Tongue (tissue), 2 donors: ENCODE results near the gene NEAT1. TPM values are rescaled to one million over a fixed set of nuclear protein-coding genes. Genes with fewer than 3 reads are reported as not detected.
"Not testable (repeated sequence)": the region's sequence is repeated elsewhere in the genome, so short reads cannot be mapped to it uniquely, and the experiment has no call there.

Source experiments
- DNase-seq: peaks from one replicate; pipeline ENCODE4 v3.0.0-alpha.2; 2015
- total RNA-seq: library from RNA; depleted of rRNA; stranded (reverse); fragments of >200 nt; gene quantifications from one replicate; pipeline ENCODE4 v1.2.3, GENCODE V29; 2014

NEAT1 gene
- total RNA-seq, 1 donor from 2014 or later, result 196 TPM

DNA sequence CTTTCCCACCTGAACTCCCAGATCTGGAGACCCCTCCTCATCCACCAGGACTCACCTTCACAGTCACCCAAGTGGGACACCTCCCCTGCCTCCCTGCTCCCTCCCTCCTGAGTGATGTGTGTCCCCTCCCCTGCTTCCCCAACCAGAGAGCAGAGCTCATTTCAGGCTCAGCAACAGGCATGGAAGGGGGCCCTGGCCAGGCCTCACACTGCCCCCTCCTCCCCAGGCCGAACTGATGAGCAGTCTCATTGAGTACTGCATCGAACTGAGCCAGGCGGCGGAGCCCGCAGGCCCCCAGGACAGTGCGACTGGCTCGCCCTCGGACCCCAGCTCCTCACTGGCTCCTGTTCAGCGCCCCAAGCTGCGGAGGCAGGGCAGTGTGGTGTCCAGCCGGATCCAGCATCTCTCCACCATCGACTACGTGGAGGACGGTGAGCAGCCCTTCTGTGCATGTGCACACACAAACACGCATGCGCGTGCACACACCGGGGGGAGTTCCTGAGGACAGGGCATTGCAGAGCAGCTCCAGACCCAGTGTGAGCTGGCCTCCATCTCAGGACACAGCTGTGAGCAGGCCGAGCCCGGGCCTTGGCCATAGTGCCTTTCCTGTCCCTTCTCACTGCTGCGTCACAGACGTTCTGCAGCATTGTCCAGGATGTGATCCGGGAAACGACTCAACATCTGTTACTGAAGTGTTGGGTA is 17.8 kb upstream of the NEAT1 start:
- DNase-seq, result no peak

DNA sequence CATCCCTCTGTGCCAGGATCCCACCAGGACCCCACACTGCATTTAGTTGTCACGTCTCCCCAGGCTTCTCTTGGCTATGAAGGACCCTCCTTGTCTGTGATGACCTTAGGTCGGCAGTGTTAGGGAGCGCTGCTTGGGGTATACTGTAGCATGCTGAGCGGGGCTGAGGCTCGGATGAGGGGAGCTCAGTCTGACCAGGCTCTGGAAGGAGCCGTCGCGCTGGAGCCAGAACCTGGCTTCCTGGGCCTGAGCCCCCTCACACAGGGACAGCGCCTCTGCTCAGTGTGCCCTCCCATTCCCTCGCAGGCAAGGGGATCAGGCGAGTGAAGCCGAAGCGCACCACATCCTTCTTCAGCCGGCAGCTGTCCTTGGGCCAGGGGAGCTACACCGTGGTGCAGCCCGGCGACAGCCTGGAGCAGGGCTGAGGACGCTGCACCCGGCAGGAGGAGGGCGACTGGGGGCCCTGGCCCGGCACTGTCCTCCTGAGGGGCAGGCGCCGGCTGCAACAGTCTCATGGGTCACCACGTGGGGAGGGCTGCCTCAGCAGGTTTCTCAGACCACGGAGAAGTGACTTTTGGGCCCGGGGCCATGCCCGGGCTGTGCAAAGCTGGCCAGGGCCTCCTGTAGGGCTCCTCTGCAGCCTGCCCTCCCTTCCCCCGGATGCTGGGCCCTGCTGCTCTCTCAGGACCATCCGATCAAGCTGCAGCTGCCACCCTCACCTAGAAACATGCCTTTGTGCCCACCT is 11.5 kb upstream of the NEAT1 start:
- no peak for DNase-seq

DNA sequence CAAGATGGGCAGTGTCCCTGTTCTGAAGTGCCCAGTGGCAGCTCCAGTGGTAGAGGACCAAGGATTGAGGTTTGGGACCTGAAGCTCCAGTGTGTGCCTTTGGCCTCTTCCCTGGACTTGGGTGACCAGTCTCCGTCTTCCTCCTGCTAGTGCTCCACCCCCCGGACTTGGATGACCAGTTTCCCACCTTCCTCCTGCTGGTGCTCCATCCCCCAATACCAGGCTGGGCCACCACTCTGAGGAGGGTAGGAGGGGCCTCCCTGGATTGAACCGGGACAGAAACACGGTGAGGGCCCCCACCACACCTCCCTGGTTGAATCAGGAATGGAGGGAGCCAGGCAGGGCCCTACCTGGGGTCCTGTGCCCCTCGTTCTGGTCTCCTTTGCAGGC is 10.9 kb upstream of the NEAT1 start:
- no peak for DNase-seq

DNA sequence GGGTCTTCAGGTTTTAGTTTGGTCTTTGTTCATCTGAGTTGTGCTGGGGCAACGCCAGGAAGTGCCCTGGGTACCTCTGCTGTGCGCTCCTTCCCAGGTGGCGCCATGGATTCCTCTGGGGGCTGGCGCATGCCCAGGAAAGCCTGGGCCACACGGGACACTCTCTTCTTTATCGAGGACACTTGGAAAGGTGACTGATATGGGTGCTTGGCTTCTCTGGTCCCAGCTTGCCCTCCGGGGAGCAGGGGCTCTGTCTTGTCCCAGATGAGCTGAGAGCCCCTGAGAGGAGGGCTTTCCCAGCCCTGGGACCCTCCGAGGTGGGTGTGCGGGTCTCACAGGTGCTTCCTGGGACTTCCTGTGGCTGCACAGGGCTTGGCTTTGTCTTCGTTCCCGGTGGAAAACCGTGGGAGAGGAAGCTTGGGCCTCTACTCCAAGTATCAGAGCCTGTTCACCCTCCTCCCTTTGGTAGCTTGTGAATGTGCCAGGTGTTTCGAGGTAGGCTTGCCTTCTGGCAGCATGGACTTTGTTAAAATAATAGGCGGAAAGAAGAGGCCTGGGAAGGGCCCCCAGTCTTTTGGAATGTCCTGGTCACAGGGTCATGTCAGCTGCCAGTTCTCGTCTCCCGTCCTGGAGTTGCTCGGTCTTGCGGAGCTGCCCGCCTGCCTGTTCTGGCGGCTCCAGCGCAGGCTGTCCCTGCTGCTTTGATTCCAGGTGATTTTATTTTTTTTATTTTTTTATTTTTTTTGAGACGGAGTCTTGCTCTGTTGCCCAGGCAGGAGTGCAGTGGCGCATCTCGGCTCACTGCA is 10.1 kb upstream of the NEAT1 start:
- no peak for DNase-seq

DNA sequence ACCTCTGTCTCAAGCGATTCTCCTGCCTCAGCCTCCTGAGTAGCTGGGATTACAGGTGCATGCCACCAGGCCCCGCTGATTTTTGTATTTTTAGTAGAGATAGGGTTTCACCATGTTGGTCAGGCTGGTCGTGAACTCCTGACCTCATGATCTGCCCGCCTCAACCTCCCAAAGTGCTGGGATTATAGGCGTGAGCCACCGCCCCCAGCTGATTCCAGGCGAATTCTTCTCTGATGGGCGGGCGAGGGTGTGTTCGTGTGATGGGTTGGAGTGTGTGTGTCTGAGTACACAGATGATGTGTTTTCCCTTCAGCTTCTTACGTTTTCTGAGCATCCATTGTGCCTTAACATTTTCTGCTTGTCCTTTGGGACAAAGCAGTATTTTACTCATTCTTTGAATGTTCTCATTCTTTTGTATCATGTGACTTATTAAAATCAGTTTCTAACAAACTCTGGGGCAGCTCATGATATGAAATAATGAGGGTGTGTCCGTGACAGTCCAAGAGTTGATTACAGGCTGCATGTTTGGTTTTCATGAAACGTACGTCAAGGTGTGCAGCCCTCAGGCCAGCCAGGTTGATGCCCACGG is 9.4 kb upstream of the NEAT1 start:
- DNase-seq, result not testable (repeated sequence)

DNA sequence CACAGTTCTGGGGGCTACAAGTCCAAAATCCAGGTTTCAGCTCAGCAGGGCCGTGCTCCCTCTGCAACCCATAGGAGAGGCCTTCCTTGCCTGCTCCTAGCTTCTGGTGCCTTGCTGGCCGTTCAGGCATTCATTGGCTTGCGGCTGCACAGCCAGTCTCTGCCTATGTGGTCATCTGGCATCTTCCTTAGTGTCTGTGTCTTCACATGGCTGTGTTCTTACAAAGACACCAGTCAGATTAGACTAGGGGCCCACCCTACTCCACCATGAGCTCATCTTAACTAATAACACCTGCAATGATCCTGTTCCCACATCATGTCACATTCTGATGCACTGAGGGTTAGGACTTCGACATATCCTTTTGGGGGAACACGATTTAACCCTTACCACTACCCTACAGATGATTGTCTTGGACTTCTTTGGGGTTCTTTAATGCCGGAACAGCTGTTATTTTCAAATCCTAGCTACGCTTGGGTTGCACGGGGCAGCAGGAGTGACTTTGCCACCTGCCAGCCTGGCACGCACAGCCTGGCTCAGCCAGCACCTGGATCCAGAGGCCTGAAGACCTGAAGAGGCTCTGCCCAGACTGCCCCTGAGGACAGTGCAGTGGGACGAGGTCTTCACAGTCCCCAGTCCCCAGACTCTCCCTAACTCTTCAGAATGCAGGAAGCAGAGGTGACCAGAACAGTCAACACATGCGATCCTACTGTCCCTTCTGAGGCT is 7.7 kb upstream of the NEAT1 start:
- DNase-seq, result no peak

DNA sequence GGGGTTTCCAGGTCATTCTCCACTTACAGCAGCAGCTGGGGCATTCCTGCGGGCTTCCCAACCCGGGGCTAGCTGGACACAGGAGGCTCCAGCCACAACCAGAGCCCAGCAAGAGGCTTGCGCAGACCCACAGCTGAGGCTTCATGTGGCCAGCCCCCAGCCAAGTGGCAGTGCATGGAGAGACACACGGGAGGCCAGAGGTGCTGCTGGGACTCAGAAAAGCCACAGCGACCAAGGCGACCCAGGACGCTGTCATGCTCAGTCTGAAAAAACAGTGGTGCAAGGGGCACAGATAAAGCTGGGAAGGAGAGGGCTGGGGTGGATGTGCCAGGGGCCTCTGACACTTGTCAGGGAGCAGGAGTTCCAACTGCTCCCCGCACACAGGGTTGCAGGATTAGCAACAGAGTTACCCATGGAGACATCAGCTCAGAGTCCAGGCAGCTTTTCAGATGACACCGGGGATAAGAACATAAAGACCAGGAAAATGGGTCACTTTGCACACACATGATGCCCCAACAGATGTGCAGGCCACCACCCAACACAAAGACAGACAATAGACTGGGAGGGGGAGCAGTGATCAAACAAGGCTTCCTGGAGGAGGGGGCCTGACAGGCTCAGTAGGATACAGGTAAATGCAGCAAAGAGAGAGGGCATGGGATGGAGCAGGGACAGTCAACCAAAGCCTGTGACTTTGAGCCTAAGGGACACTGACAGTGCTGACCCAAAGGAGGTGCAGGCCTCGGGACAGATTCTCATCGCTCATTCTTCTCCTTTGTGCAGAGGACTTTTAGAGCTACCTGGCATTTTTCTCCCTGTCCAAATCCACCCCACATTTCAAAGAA is 6.9 kb upstream of the NEAT1 start:
- no peak for DNase-seq

DNA sequence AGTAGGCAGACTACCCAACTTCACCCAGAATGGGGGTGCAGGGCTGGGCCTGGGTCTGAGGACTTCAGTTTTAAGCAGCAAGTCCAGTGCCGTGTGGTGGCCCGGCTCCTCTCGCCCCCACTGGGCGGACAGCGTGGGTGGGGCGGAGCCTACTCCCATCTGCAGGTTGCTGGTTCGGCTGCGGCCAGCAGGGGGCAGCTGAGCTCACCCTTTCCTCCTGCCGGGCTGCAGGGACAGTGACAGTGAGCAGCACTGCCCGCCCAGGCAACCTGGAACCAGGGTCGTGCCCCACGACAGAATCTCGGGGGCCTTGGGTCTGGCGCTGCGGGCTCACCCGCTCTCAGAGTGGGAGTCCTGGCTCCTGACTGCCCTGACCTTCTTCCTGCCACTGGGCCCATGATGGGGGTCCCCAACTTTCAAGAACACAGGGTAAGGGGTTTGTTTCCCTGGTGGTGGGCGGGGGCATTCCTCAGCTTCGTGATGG is 6.2 kb upstream of the NEAT1 start:
- DNase-seq, result peak; percentile 94

DNA sequence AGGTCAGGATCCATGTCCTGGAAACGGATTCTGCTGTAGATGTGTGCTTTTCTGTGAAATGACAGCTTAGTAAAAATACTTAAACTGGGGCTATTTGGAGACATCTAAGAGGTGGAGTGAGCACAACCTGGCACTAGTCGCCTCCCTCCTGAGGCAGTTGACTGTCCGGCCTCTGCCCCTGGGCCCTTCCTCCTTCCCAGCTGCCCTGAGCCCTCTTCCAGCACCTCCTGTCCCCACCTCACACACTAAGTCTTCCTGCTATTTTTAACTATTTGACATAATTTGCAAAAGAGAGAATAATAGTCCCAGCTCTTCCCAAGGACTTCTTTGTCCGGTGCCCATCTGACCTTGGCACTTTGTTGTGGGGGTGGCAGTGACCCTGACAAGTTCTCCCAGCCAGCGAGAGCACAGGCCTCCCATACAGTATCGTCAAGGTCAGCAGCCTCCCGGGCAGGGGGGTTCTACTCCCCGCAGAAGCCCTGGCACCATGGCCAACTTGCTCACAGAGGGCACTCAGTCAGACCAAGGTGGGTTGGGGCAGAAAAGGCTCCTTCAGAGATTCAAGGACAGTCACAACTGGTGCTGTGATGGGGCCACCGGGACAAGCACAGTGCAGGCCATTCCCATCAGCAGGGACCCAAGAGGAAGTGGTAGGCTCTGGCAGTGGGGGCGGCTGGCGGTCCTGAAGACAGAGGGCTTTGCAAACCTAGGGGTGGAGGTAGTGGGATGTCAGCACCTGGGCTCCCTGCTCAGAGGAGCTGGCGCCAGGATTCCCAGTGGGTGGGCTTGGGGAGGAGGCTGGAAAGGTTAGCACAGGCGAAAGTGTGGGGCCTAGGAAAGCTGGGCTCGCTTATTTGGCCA is 5.5 kb upstream of the NEAT1 start:
- peak; percentile 18 for DNase-seq

DNA sequence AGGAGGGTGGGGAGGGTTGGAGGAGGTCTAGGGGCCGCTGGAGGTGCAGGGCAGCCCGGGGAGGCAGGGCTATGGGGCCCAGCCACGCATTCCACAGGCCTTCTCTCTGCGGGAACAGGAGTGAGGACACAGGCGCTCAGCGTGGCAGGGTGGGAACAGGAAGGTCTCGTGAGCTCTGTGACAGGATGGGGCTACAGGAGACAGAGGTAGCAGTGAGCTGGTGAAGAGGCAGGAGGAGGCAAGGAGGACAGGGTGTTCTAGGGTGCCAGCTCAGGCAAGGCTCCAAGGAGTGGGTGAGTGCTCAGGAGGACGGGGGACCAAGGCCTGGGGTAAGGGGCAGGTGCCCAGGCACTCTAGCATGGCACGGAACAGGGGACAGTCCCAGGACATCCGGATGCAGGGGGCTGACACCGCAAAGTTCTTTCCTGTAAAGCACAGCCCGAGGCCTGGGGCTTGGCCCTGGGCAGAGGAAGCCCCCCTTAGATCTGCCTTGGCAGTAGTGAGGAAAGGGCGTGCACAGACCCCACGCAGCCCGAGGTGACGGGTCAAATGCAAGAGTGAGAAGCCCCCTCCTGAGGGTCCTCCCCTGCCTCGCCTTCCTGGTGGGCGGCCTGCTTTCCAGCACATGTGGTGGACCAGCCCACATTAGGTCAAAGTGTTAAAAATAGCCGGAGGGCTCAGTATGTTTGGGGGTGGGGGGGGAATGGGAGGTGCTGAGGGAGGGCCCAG is 4.7 kb upstream of the NEAT1 start:
- DNase-seq, result peak; percentile 74

DNA sequence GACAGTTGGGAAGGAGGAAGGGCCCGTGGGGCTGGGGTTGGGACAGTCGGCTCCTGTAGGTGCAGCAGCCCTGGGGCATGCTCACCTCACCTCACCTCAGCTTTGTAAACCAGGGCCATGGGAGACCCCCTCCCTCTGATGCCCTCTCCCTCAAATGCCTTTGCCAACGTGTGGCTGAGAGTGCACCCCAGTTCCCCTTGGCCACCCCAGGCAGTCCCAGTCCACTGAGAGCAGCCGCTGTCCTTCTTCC is 4.2 kb upstream of the NEAT1 start:
- DNase-seq, result no peak

DNA sequence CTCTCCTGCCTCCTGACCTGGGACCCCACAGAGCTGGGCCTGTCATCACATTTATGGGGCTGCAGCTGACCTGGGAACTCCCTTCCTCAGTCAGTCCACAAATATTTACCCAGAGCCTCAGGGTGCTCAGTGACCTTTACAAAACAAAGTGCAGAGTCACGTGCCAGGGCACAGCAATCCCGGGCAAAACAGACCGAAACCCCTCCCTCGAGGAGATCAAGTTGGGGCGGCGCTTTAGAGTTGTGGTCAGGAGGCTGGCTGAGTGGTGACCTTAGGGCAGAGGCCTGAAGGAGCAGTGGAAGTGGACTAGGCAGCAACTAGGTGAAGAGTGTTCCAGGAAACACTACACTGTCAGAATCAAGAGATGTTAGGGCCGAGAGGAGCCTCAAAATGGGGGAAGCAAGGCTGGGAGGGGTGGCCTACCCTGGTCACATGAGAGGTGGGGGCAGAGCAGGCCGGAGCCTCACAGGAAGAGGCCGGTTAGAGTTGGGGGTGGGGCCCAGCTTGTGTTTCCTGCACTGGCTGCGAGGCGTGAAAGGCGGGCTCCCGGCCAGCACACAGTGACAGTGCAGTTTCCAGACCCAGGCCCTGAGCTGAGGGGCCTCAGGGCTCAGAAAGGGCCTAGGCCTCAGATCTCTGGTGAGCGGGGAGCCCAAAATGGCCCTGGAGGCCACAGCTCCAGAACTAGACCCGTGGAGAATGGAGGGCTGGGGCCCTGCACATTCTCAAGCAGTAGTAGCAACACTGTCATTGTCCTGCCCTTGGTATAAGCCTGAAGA is 3.7 kb upstream of the NEAT1 start:
- DNase-seq, result peak; percentile 98

DNA sequence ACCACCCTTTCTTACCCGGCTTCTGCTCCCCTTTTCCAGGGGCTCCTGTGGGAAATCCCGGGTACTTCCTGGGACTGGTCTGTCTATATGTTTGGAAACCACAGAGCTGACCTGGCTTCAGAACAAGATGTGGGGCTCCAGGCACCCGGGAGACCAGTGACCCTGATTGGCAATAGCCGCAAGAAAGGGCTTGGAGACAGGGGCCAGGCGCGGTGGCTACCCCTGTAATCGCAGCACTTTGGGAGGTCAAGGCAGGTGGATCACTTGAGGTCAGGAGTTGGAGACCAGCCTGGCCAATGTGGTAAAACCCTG is 3.2 kb upstream of the NEAT1 start:
- no peak for DNase-seq

DNA sequence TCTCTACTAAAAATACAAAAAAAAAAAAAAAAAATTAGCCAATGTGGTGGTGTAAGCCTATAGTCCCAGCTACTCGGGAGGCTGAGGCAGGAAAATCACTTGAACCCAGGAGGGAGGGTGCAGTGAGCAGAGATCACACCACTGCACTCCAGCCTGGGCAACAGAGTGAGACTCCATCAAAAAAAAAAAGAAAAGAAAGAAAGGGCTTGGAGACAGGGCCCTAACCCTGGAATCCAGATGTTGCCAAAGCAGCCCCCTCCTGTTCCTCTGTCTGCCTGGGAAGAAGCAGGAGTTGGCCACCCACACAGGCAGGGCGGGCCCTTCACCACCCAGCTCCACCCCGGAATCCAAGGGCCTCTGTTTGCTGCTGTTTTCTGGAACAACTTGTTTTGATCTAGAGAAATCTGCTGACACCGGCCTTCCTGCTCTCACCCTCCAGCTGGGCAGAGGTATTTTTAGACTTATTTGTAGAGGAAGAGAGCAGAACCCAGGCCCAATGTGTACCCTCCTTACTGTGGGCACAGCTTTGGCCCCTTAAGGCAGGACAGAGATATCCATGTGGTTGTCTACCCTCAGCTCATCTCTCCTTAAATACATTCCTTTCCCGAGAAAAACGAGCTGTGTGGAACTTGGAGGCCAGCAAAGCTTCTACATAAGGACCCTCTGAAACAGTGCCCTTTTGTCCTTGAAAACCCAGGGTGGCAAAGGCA is 2.7 kb upstream of the NEAT1 start:
- DNase-seq, result peak; percentile 94

DNA sequence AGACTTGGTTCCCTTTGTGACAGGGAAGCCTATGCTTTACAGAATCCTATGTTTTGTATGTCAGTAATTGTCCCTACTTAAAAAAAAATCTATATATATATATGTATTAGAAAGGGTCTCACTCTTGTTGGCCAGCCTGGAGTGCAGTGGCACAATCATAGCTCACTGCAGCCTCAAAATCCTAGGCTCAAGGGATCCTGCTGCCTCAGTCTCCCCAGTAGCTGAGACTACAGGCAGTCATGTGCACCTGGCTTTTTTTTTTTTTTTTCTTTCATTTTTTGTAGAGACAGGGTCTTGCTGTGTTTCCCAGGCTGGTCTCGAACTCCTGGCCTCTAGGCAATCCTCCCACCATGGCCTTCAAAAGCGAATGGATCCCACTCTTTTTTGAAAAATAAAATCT is 2.1 kb upstream of the NEAT1 start:
- no peak for DNase-seq

DNA sequence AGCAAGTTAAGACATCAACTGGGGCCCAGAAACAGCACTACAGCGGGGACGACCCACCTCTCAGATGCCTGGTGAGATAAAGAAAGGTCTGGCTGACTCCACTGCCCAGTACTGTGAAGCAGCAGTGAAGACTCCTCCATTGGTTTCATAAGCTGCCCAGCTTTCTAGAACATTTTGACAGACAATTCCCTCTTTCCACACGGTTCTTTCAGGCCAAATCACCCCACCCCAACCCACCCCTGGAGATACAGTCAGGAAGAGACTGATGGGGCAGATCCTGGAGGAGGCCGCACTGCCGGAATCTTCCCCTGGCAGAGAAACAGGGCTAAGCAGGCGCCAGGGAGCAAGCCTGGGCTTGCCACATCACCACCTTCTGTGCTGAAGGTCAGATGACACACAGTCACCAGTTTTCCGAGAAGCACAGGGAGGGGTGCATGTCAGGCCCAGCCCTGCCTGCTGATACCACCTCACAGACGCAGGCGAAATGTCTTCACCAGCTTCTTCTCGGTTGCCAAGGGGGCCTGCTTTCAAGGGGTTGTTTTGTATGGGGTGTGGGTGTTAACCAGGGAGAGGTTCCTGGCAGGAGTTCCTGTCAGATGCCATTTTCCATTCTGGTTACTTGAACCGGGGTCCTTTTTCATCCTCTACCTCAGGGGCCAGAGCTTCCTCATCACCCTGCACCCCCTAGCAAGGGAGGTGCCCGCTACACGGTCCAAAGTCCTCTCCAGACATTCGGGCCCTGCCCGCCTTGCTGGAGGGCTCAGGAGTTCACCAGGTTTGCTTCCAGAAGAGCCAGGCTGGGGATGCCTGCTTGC is 1.4 kb upstream of the NEAT1 start:
- DNase-seq, result peak; percentile 92
